PFSK-1 (cell line): Measurements from ENCODE around the gene TNN.

ENCODE experiments used
- FOXP2 ChIP-seq: optimal IDR thresholded peaks from 2 replicates; pipeline ENCODE3; 2011; ENCODE audit warnings: borderline replicate concordance, control low read depth, inconsistent platforms; ENCODE audit not compliant: insufficient read depth; ENCODE audit errors: extremely low read length, extremely low read depth
- POLR2AphosphoS5 ChIP-seq: IDR thresholded peaks from 2 replicates; pipeline ENCODE4 v1.6.1; 2012; ENCODE audit warnings: low read depth, mild to moderate bottlenecking, control low read depth, low read length, moderate library complexity
- REST ChIP-seq, 2 experiments: IDR thresholded peaks; 2 replicates each; pipeline versions ENCODE4 v1.6.1 to v1.8.0; 2011 to 2012; ENCODE audit warnings: low read depth in 2 of 2, low read length in 2 of 2, control low read depth in 1 of 2, inconsistent platforms in 1 of 2, mild to moderate bottlenecking in 1 of 2, moderate library complexity in 1 of 2; ENCODE audit not compliant: insufficient read depth in 1 of 2
- SIN3A ChIP-seq: IDR thresholded peaks from 2 replicates; pipeline ENCODE4 v1.6.1; 2012; ENCODE audit warnings: mild to moderate bottlenecking, low read length, moderate library complexity, borderline replicate concordance; ENCODE audit not compliant: insufficient read depth
- TAF1 ChIP-seq: IDR thresholded peaks from 2 replicates; pipeline ENCODE4 v1.6.1; 2012; ENCODE audit warnings: low read length, control low read depth, borderline replicate concordance; ENCODE audit not compliant: insufficient read depth

GRCh38 chr1:175145899-175146528, 78.4 kb downstream of the TNN start:
- TF ChIP-seq REST (IDR thresholded peaks at IDR 0.05; ENCODE audit: insufficient read depth in 1 of 2, low read depth in 2 of 2, low read length in 2 of 2) (no peak), SIN3A (no peak), POLR2AphosphoS5 (no peak), TAF1 (no peak), FOXP2 (no peak)
